Endothelial cell of umbilical vein (primary cell): ENCODE data around the gene PRUNE2. TPM values are rescaled to one million over a fixed set of nuclear protein-coding genes. Genes with fewer than 3 reads are reported as not detected.

ENCODE experiments used
- BruUV-seq: library from RNA; stranded (reverse); fragments of 400-500 nt; replicated peaks from 2 replicates; lab custom pipeline; 2021; lab: Mats Ljungman, UMichigan
- CTCF ChIA-PET: fragments of 300-600, 350-600 bp; sonication (Branson Sonifier 250); formaldehyde crosslinking; loops from one replicate; lab custom pipeline; 2021; ENCODE audit warnings: antibody characterized with exemption, inconsistent platforms; lab: Charles Lee
- POLR2A ChIA-PET: fragments of 300-600, 350-600 bp; sonication (Branson Sonifier 250); formaldehyde crosslinking; loops from one replicate; lab custom pipeline; 2021; ENCODE audit warnings: antibody characterized with exemption, inconsistent platforms; lab: Charles Lee
- DNase-seq: peaks from one replicate; pipeline ENCODE4 v3.0.0-alpha.2; 2011; ENCODE audit warnings: low read depth, low spot score
- FAIRE-seq: peaks from 2 replicates; lab custom pipeline; 2011; peaks lifted over from hg19 to GRCh38; lab: Jason Lieb, UNC
- H2AFZ ChIP-seq: 2 replicates; pipeline ENCODE4 v1.6.0; 2012; ENCODE audit warnings: low read depth, low read length, control low read depth, inconsistent platforms
- H3K27ac ChIP-seq: 2 replicates; pipeline ENCODE4 v1.5.1; 2011; ENCODE audit warnings: low read depth, mild to moderate bottlenecking, control low read depth, low read length, moderate library complexity; ENCODE audit not compliant: insufficient read depth
- H3K27me3 ChIP-seq, 2 experiments: 2 replicates each; pipeline versions ENCODE4 v1.6.0 to v1.6.1; 2011; ENCODE audit warnings: low read length in 2 of 2, mixed read lengths in 1 of 2; ENCODE audit not compliant: control insufficient read depth in 2 of 2, insufficient read depth in 2 of 2
- H3K36me3 ChIP-seq, 2 experiments: 2 replicates in 1 of 2; 3 replicates in 1 of 2; pipeline ENCODE4 v1.5.1; 2011; ENCODE audit warnings: low read length in 2 of 2, mild to moderate bottlenecking in 1 of 2, moderate library complexity in 1 of 2; ENCODE audit not compliant: control insufficient read depth in 2 of 2, insufficient read depth in 2 of 2; ENCODE audit errors: extremely low read depth in 1 of 2
- H3K4me1 ChIP-seq: 3 replicates; pipeline ENCODE4 v1.5.1; 2011; ENCODE audit warnings: mild to moderate bottlenecking, low read length; ENCODE audit not compliant: control insufficient read depth, insufficient read depth; ENCODE audit errors: extremely low read depth
- H3K4me2 ChIP-seq: 2 replicates; pipeline ENCODE4 v1.6.1; 2011; ENCODE audit warnings: low read length, control low read depth, mixed read lengths; ENCODE audit not compliant: insufficient read depth
- H3K4me3 ChIP-seq, 3 experiments: fragments of 200-600 bp in 1 of 3; sonication (generic), shearing (Covaris generic) in 1 of 3; replicated peaks in 1 of 3; 2 replicates each; pipeline ENCODE4 v1.5.1; 2011 to 2016; ENCODE audit warnings: control low read depth in 3 of 3, low read length in 3 of 3, mild to moderate bottlenecking in 2 of 3, inconsistent platforms in 1 of 3, low read depth in 1 of 3, moderate library complexity in 1 of 3; ENCODE audit not compliant: insufficient read depth in 1 of 3
- H3K79me2 ChIP-seq: 2 replicates; pipeline ENCODE4 v1.6.0; 2012; ENCODE audit warnings: low read length, inconsistent platforms; ENCODE audit not compliant: control insufficient read depth, insufficient read depth
- H3K9ac ChIP-seq: replicated peaks from 2 replicates; pipeline ENCODE3; 2011; ENCODE audit warnings: low read length, control low read depth; ENCODE audit not compliant: insufficient read depth; ENCODE audit errors: extremely low read depth
- H3K9me1 ChIP-seq: replicated peaks from 3 replicates; pipeline ENCODE4 v1.6.0; 2011; ENCODE audit warnings: mild to moderate bottlenecking, low read length; ENCODE audit not compliant: control insufficient read depth, insufficient read depth; ENCODE audit errors: extremely low read depth
- H3K9me3 ChIP-seq: replicated peaks from 2 replicates; pipeline ENCODE4 v1.5.1; 2012; ENCODE audit warnings: low read length, inconsistent platforms; ENCODE audit not compliant: control insufficient read depth, insufficient read depth
- H4K20me1 ChIP-seq: replicated peaks from 2 replicates; pipeline ENCODE3; 2011; ENCODE audit warnings: mild to moderate bottlenecking, low read length; ENCODE audit not compliant: control insufficient read depth, insufficient read depth; ENCODE audit errors: extremely low read depth
- EZH2 ChIP-seq: IDR thresholded peaks from 2 replicates; pipeline ENCODE4 v1.6.1; 2012; ENCODE audit warnings: borderline replicate concordance, low read depth, mild to moderate bottlenecking, moderate library complexity, low read length, inconsistent platforms; ENCODE audit not compliant: severe bottlenecking
- GATA2 ChIP-seq: IDR thresholded peaks from 2 replicates; pipeline ENCODE4 v1.7.0; 2011; ENCODE audit warnings: low read depth, mild to moderate bottlenecking, moderate library complexity, mixed read lengths, low read length; ENCODE audit not compliant: insufficient read length, insufficient read depth
- dilution Hi-C: fragments of 300-500 bp; cut with MboI; formaldehyde crosslinking; loops from one replicate; pipeline ENCODE4 v1.15.0; 2019; ENCODE audit warnings: low sequenced_read_pairs; ENCODE audit not compliant: extremely low pct_ligation_motif_present
- intact Hi-C: fragments of 100-400 bp; cut with micrococcal nuclease; formaldehyde crosslinking; loops from one replicate; pipeline ENCODE4 v1.10.0; 2022
- polyA plus RNA-seq, 4 experiments: library from polyadenylated mRNA; depleted of rRNA in 3 of 4; stranded (reverse) in 3 of 4; unstranded in 1 of 4; fragments of >200 nt; gene quantifications; 2 replicates each; pipeline versions ENCODE4 v1.2.1 to v1.2.3, GENCODE V29; 2011 to 2012; ENCODE audit warnings: missing spikeins in 1 of 4
- total RNA-seq: library from RNA; stranded (reverse); gene quantifications from 2 replicates; pipeline ENCODE4 v1.2.3, GENCODE V29; 2021
- TF ChIP-seq, protein P1 (sequence below), 2 donors: IDR thresholded peaks; 1 replicate in 1 of 2; 2 replicates in 1 of 2; pipeline ENCODE4 v1.5.1; 2011; ENCODE audit warnings: low read length in 2 of 2, mild to moderate bottlenecking in 2 of 2, moderate library complexity in 2 of 2, control low read depth in 1 of 2, inconsistent platforms in 1 of 2, low read depth in 1 of 2; ENCODE audit not compliant: insufficient read depth in 1 of 2; ENCODE audit errors: extremely low read depth in 1 of 2
- TF ChIP-seq, protein P2 (sequence below): IDR thresholded peaks from 2 replicates; pipeline ENCODE4 v1.6.1; 2011; ENCODE audit not compliant: insufficient read depth, insufficient read length

Gene PRUNE2
- total and polyA plus RNA-seq, 2 donors (not counting 3 experiments of a cell fraction or from before 2014, with no cell fraction given): 15.8 to 21.7 TPM

DNA sequence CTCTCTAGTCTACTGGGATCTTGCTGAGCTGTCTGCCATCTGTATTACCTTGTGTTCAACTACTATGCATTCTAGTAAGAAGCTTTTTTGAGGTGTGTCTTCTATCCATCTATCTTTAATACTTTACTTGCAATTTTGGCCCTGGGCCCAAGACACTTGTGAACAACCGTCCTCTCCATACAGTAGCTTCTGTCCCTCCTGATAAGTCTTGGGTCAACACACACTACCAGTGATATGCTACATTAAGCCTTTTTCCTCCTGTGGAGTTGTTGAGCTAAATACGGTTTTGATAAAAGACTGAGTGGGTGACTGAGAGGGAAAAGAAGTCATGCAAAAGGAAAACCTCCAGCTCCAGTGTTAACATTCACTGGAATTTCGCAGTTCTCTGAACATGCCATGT is 275.0 kb downstream of the PRUNE2 start:
- Histone ChIP-seq H3K27me3 (no peaks in the 10 kb centered on the region), H3K79me2 (no peaks in the 10 kb centered on the region), H3K36me3 (no peaks in the 10 kb centered on the region), H3K4me1 (peaks cover 5% of the 10 kb centered on the region), H3K4me3 (no peak overlapping the region), H2AFZ (no peak overlapping the region), H3K9ac (no peak overlapping the region), H3K4me2 (no peak overlapping the region), H3K27ac (no peak overlapping the region), H3K9me1 (no peaks in the 10 kb centered on the region), H4K20me1 (no peaks in the 10 kb centered on the region), H3K9me3 (no peaks in the 10 kb centered on the region)
- no peak for FAIRE-seq
- TF ChIP-seq, protein P1, sequence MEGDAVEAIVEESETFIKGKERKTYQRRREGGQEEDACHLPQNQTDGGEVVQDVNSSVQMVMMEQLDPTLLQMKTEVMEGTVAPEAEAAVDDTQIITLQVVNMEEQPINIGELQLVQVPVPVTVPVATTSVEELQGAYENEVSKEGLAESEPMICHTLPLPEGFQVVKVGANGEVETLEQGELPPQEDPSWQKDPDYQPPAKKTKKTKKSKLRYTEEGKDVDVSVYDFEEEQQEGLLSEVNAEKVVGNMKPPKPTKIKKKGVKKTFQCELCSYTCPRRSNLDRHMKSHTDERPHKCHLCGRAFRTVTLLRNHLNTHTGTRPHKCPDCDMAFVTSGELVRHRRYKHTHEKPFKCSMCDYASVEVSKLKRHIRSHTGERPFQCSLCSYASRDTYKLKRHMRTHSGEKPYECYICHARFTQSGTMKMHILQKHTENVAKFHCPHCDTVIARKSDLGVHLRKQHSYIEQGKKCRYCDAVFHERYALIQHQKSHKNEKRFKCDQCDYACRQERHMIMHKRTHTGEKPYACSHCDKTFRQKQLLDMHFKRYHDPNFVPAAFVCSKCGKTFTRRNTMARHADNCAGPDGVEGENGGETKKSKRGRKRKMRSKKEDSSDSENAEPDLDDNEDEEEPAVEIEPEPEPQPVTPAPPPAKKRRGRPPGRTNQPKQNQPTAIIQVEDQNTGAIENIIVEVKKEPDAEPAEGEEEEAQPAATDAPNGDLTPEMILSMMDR (IDR thresholded peaks at IDR 0.05; ENCODE audit: extremely low read depth in 1 of 2, insufficient read depth in 1 of 2, low read depth in 1 of 2, low read length in 2 of 2): no peak
- no peak for TF ChIP-seq EZH2
- TF ChIP-seq GATA2: no peak
- TF ChIP-seq, protein P2, sequence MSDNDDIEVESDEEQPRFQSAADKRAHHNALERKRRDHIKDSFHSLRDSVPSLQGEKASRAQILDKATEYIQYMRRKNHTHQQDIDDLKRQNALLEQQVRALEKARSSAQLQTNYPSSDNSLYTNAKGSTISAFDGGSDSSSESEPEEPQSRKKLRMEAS: no peak
- ChIA-PET CTCF (interaction anchor here (1.1 kb wide), 2 partner anchors 8 to 39 kb away, joined by 3 read pairs; no protein-coding TSS in a partner anchor), POLR2A (no interaction called here)
- DNase-seq: no peak
- intact Hi-C loops: no loop called here
- dilution Hi-C loops: no loop called here
- no TSS peak for BruUV-seq
